HepG2 (cell line): Measurements from ENCODE around the gene CCDC57. TPM values are rescaled to one million over a fixed set of nuclear protein-coding genes. Genes with fewer than 3 reads are reported as not detected.

Experiments
- ASH2L ChIP-seq: fragments of 300-600, 200-600 bp; sonication (generic); IDR thresholded peaks from 2 replicates; pipeline ENCODE4 v1.7.0; 2017; ENCODE audit warnings: low read depth, mild to moderate bottlenecking, moderate library complexity, mixed read lengths, low read length; ENCODE audit not compliant: insufficient read length
- ATF5 ChIP-seq: sonication (generic); formaldehyde crosslinking; IDR thresholded peaks from 2 replicates; pipeline ENCODE4 v1.4.0; 2020; ENCODE audit warnings: mild to moderate bottlenecking, low read depth, missing genetic modification reagents
- ATM ChIP-seq: fragments of 450-650 bp; IDR thresholded peaks from 2 replicates; pipeline ENCODE4 v1.7.1; 2017; ENCODE audit warnings: mild to moderate bottlenecking, borderline replicate concordance
- BCL3 ChIP-seq: sonication (generic); formaldehyde crosslinking; IDR thresholded peaks from 2 replicates; pipeline ENCODE4 v1.5.1; 2020; ENCODE audit warnings: mild to moderate bottlenecking, missing genetic modification reagents, moderate library complexity
- DNMT3B ChIP-seq: conservative IDR thresholded peaks from 2 replicates; pipeline ENCODE4 v1.6.1; 2016; ENCODE audit warnings: missing biosample characterization, control low read depth
- NFE2L1 ChIP-seq: sonication (generic); formaldehyde crosslinking; IDR thresholded peaks from 2 replicates; pipeline ENCODE4 v1.4.0; 2020; ENCODE audit warnings: missing genetic modification reagents, mild to moderate bottlenecking, borderline replicate concordance
- NFKBIZ ChIP-seq: IDR thresholded peaks from 2 replicates; pipeline ENCODE4 v1.6.1; 2018; ENCODE audit warnings: missing genetic modification reagents, missing compliant biosample characterization
- PAWR ChIP-seq: sonication (generic); formaldehyde crosslinking; IDR thresholded peaks from 2 replicates; pipeline ENCODE4 v1.4.0; 2020; ENCODE audit warnings: missing genetic modification reagents, mild to moderate bottlenecking, borderline replicate concordance
- RXRB ChIP-seq: IDR thresholded peaks from 2 replicates; pipeline ENCODE4 v1.6.1; 2016; ENCODE audit warnings: borderline replicate concordance, missing genetic modification reagents, missing compliant biosample characterization
- SP140L ChIP-seq: sonication (generic); formaldehyde crosslinking; IDR thresholded peaks from 2 replicates; pipeline ENCODE4 v1.4.0; 2020; ENCODE audit warnings: missing genetic modification reagents, borderline replicate concordance
- SP5 ChIP-seq: IDR thresholded peaks from 2 replicates; pipeline ENCODE4 v1.6.1; 2016; ENCODE audit warnings: low read depth, borderline replicate concordance
- SRSF9 ChIP-seq: fragments of 200-400 bp; formaldehyde crosslinking; IDR thresholded peaks from 2 replicates; pipeline ENCODE4 v1.6.1; 2018; ENCODE audit warnings: borderline replicate concordance, mild to moderate bottlenecking, low read depth, low read length; ENCODE audit not compliant: insufficient read depth, poor library complexity, severe bottlenecking
- STAT6 ChIP-seq: sonication (generic); formaldehyde crosslinking; IDR thresholded peaks from 2 replicates; pipeline ENCODE4 v1.4.0; 2020; ENCODE audit warnings: missing genetic modification reagents, mild to moderate bottlenecking, borderline replicate concordance
- USF2 ChIP-seq, 2 experiments: sonication (generic) in 1 of 2; formaldehyde crosslinking in 1 of 2; IDR thresholded peaks; 2 replicates each; pipeline versions ENCODE4 v1.5.1 to v1.6.1; 2011 to 2020; ENCODE audit warnings: borderline replicate concordance in 1 of 2, low read depth in 1 of 2, low read length in 1 of 2, mild to moderate bottlenecking in 1 of 2, missing genetic modification reagents in 1 of 2, moderate library complexity in 1 of 2
- ZC3H4 ChIP-seq: sonication (generic); formaldehyde crosslinking; IDR thresholded peaks from 2 replicates; pipeline ENCODE4 v1.4.0; 2020; ENCODE audit warnings: missing genetic modification reagents, borderline replicate concordance
- ZMAT3 ChIP-seq: sonication (generic); formaldehyde crosslinking; conservative IDR thresholded peaks from 2 replicates; pipeline ENCODE4 v1.7.0; 2021; ENCODE audit warnings: missing genetic modification reagents
- ZMYM3 ChIP-seq: sonication (generic); formaldehyde crosslinking; IDR thresholded peaks from 2 replicates; pipeline ENCODE4 v1.5.1; 2020; ENCODE audit warnings: mild to moderate bottlenecking, missing genetic modification reagents
- ZNF274 ChIP-seq: sonication (generic); formaldehyde crosslinking; IDR thresholded peaks from 2 replicates; pipeline ENCODE4 v1.5.1; 2020; ENCODE audit warnings: mild to moderate bottlenecking, missing genetic modification reagents
- ZNF432 ChIP-seq: sonication (generic); formaldehyde crosslinking; IDR thresholded peaks from 2 replicates; pipeline ENCODE4 v1.5.0; 2020; ENCODE audit warnings: missing genetic modification reagents, mild to moderate bottlenecking, borderline replicate concordance
- ZNF562 ChIP-seq: sonication (generic); formaldehyde crosslinking; IDR thresholded peaks from 2 replicates; pipeline ENCODE4 v1.8.0; 2022; ENCODE audit warnings: missing genetic modification reagents, borderline replicate concordance
- ZNF652 ChIP-seq: IDR thresholded peaks from 2 replicates; pipeline ENCODE4 v1.6.1; 2016; ENCODE audit warnings: low read depth, borderline replicate concordance
- ZSCAN22 ChIP-seq: sonication (generic); formaldehyde crosslinking; IDR thresholded peaks from 2 replicates; pipeline ENCODE4 v1.4.0; 2020; ENCODE audit warnings: mild to moderate bottlenecking, missing genetic modification reagents
- polyA plus RNA-seq, 8 experiments: library from polyadenylated mRNA; depleted of rRNA in 3 of 8; stranded (reverse) in 7 of 8; unstranded in 1 of 8; fragments of >200 nt; fragmentation: Illumina TruSeq in 4 of 8; extraction: Trizol in 4 of 8; gene quantifications; 2 replicates each; pipeline versions ENCODE4 v1.2.1 to v1.2.3, GENCODE V29; 2011 to 2016; ENCODE audit warnings: low read depth in 4 of 8, missing spikeins in 1 of 8, mixed read lengths in 1 of 8; ENCODE audit not compliant: insufficient read depth in 1 of 8
- total RNA-seq, 5 experiments: library from RNA; depleted of rRNA; stranded (reverse); fragments of >200 nt; fragmentation: Illumina TruSeq; extraction: Trizol; gene quantifications; 2 replicates each; pipeline ENCODE4 v1.2.3, GENCODE V29; 2016; ENCODE audit warnings: low read depth in 1 of 5

The CCDC57 gene
- total and polyA plus RNA-seq, 2 of the 13 experiments (the other 11 are each of a cell fraction or from before 2014, with no cell fraction given): 59.3 to 59.9 TPM

GRCh38 chr17:82098939-82099763, 113.5 kb downstream of the CCDC57 start (continued):
- 0 out of 2 replicates have a peak, but pooled peaks have one; percentile 51 for TF ChIP-seq BCL3 (CRISPR knock-in tag)
- no peak; the same call in 1 of the 2 replicates for TF ChIP-seq STAT6 (CRISPR knock-in tag)
- 0 out of 2 replicates have a peak, but pooled peaks have one; percentile 16 for TF ChIP-seq ATF5 (CRISPR knock-in tag)
- no peak for TF ChIP-seq ZNF432 (CRISPR knock-in tag)
- TF ChIP-seq NFE2L1: 0 out of 2 replicates have a peak, but pooled peaks have one; percentile 16
- no peak for TF ChIP-seq ZNF562 (CRISPR knock-in tag)
- peak; percentile 83; the same call in 1 of the 2 replicates for TF ChIP-seq RXRB (CRISPR knock-in tag)
- TF ChIP-seq ZNF274 (CRISPR knock-in tag): peak; percentile 79
- no peak for TF ChIP-seq ATM
- TF ChIP-seq SP5 (CRISPR knock-in tag): no peak; the same call in 1 of the 2 replicates
- TF ChIP-seq DNMT3B: no peak
- no peak for TF ChIP-seq ZNF652
- no peak for TF ChIP-seq ZC3H4 (CRISPR knock-in tag)
- TF ChIP-seq PAWR (CRISPR knock-in tag): no peak
- TF ChIP-seq USF2 (IDR thresholded peaks at IDR 0.05; ENCODE audit: low read depth, low read length): no peak
- no peak for TF ChIP-seq USF2 (CRISPR knock-in tag; IDR thresholded peaks at IDR 0.05; ENCODE audit: borderline replicate concordance)
- peak; percentile 8 for TF ChIP-seq ASH2L
- no peak for TF ChIP-seq ZMYM3 (CRISPR knock-in tag)
- TF ChIP-seq ZMAT3 (CRISPR knock-in tag): peak; percentile 85; the same call in 1 of the 2 replicates
- no peak for TF ChIP-seq NFKBIZ (CRISPR knock-in tag)
- TF ChIP-seq SRSF9: no peak
- no peak for TF ChIP-seq SP140L (CRISPR knock-in tag)
- TF ChIP-seq ZSCAN22: no peak
